ENCODE results near the gene GSE1.

DNA sequence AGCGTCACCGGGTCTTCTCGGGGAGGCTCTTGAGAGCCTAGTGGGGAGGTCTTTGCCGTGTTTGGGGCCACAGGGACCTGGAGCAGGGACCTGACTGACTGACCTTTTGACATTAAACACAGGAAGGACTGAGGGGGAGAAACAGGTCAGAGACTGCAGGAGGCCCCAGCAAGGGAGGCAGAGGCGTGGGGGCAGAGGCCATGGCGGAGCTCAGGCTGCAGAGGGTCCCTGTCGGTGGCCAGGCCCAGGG lies 41.6 kb upstream of the GSE1 start:
- TF ChIP-seq, protein P1, sequence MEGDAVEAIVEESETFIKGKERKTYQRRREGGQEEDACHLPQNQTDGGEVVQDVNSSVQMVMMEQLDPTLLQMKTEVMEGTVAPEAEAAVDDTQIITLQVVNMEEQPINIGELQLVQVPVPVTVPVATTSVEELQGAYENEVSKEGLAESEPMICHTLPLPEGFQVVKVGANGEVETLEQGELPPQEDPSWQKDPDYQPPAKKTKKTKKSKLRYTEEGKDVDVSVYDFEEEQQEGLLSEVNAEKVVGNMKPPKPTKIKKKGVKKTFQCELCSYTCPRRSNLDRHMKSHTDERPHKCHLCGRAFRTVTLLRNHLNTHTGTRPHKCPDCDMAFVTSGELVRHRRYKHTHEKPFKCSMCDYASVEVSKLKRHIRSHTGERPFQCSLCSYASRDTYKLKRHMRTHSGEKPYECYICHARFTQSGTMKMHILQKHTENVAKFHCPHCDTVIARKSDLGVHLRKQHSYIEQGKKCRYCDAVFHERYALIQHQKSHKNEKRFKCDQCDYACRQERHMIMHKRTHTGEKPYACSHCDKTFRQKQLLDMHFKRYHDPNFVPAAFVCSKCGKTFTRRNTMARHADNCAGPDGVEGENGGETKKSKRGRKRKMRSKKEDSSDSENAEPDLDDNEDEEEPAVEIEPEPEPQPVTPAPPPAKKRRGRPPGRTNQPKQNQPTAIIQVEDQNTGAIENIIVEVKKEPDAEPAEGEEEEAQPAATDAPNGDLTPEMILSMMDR (IDR thresholded peaks at IDR 0.05) = no peak
- TF ChIP-seq EP300 (IDR thresholded peaks at IDR 0.05) (no peak), POLR2AphosphoS5 (IDR thresholded peaks at IDR 0.05) (no peak), POLR2A (IDR thresholded peaks at IDR 0.05) (no peak)
